Esophagus muscularis mucosa (tissue), 4 donors: Measurements from ENCODE around the gene PARVB. TPM values are rescaled to one million over a fixed set of nuclear protein-coding genes. Genes with fewer than 3 reads are reported as not detected.

Experiments used
- DNase-seq: peaks from one replicate; pipeline ENCODE4 v3.0.0-alpha.2; 2017; ENCODE audit errors: extremely low spot score
- H3K27ac ChIP-seq, 4 donors: fragments of 200-600 bp; sonication (generic); replicated peaks in 1 of 4; 1 replicate in 3 of 4; 2 replicates in 1 of 4; pipeline ENCODE4 v1.5.1; 2016 to 2019; ENCODE audit warnings: mild to moderate bottlenecking in 1 of 4
- H3K27me3 ChIP-seq, 4 donors: fragments of 200-600 bp; sonication (generic); one replicate each; pipeline versions ENCODE4 v1.5.1 to v1.6.0; 2016 to 2019
- H3K36me3 ChIP-seq, 4 donors: fragments of 200-600 bp; sonication (generic); one replicate each; pipeline ENCODE4 v1.5.1; 2016 to 2019
- H3K4me1 ChIP-seq, 4 donors: fragments of 200-600 bp; sonication (generic); one replicate each; pipeline ENCODE4 v1.5.1; 2016 to 2019
- H3K4me3 ChIP-seq, 4 donors: fragments of 200-600 bp; sonication (generic); 1 replicate in 2 of 4; 2 replicates in 2 of 4; pipeline ENCODE4 v1.5.1; 2016 to 2019; ENCODE audit warnings: mild to moderate bottlenecking in 4 of 4, moderate library complexity in 1 of 4
- H3K9me3 ChIP-seq, 4 donors: fragments of 200-600 bp; sonication (generic); 1 replicate in 3 of 4; 2 replicates in 1 of 4; pipeline ENCODE4 v1.5.1; 2016 to 2019
- CTCF ChIP-seq, 3 experiments: fragments of 200-600 bp in 2 of 3; fragments of 450-650 bp in 1 of 3; sonication (generic) in 2 of 3; IDR thresholded peaks; one replicate each; pipeline ENCODE4 v1.5.1; 2017 to 2019; ENCODE audit warnings: antibody characterized with exemption in 3 of 3, mild to moderate bottlenecking in 2 of 3, moderate library complexity in 1 of 3
- EP300 ChIP-seq: sonication (generic); formaldehyde crosslinking; IDR thresholded peaks from one replicate; pipeline ENCODE4 v1.6.1; 2017; ENCODE audit warnings: antibody characterized with exemption
- POLR2A ChIP-seq: fragments of 450-650 bp; IDR thresholded peaks from one replicate; pipeline ENCODE4 v1.6.1; 2017; ENCODE audit warnings: antibody characterized with exemption, moderate library complexity, mild to moderate bottlenecking, low read depth
- POLR2AphosphoS5 ChIP-seq, 2 donors: sonication (generic); formaldehyde crosslinking; IDR thresholded peaks; one replicate each; pipeline ENCODE4 v1.6.1; 2017; ENCODE audit warnings: antibody characterized with exemption in 2 of 2
- WGBS: methylation state at CpG from one replicate; pipeline ENCODE4 v1.1.5; 2018; 5-methylcytosine and 5-hydroxymethylcytosine counted together
- intact Hi-C: fragments of 100-400 bp; cut with DNase I; formaldehyde crosslinking; loops from one replicate; pipeline ENCODE4 v1.15.1; 2023
- total RNA-seq, 4 donors: library from RNA; depleted of rRNA; stranded (reverse); fragments of >200 nt; gene quantifications; one replicate each; pipeline versions ENCODE4 v1.1.0 to v1.2.1, GENCODE V29; 2016

Gene PARVB
- total RNA-seq, 4 donors from 2014 or later = 22.0 to 107 (median 45.5) TPM

GRCh38 chr22:44185237-44186120 is 161.4 kb downstream of the PARVB start:
- WGBS = 96% methylated on average over 13 of the region's 16 CpGs
- H3K27ac ChIP-seq = no peak overlapping the region
- H3K4me3 ChIP-seq = no peak overlapping the region
- no peak for DNase-seq
- H3K4me1 ChIP-seq = no peaks in the 10 kb centered on the region
- TF ChIP-seq POLR2AphosphoS5 (IDR thresholded peaks at IDR 0.05) (no peak), EP300 (no peak), CTCF (IDR thresholded peaks at IDR 0.05) (no peak), POLR2A (no peak)
- no peaks in the 10 kb centered on the region for H3K9me3 ChIP-seq
- intact Hi-C loops = no loop called here
- no peaks in the 10 kb centered on the region for H3K36me3 ChIP-seq
- H3K27me3 ChIP-seq = peaks cover 0 to 59% (median 0%) of the 10 kb centered on the region in 4 donors

GRCh38 chr22:44186121-44186510 is 162.0 kb downstream of the PARVB start:
- WGBS = 80% methylated on average over 5 of the region's 8 CpGs
- DNase-seq = no peak
- Histone ChIP-seq H3K27me3 (peaks cover 0 to 64% (median 0%) of the 10 kb centered on the region in 4 donors), H3K9me3 (no peaks in the 10 kb centered on the region), H3K36me3 (no peaks in the 10 kb centered on the region), H3K4me3 (no peak overlapping the region), H3K4me1 (no peaks in the 10 kb centered on the region), H3K27ac (no peak overlapping the region)
- intact Hi-C loops = no loop called here
- TF ChIP-seq POLR2AphosphoS5 (IDR thresholded peaks at IDR 0.05) (no peak), POLR2A (no peak), EP300 (no peak), CTCF (IDR thresholded peaks at IDR 0.05) (no peak)

- intact Hi-C loops = no loop called here
- no peak for DNase-seq
- WGBS = 88% methylated on average over 3 of the region's 4 CpGs
Measured at GRCh38 chr22:44186737-44187136, 162.6 kb downstream of the PARVB start.

GRCh38 chr22:44187652-44188230 is 163.6 kb downstream of the PARVB start:
- Histone ChIP-seq H3K27ac (no peak overlapping the region), H3K27me3 (peaks cover 0 to 60% (median 0%) of the 10 kb centered on the region in 4 donors), H3K9me3 (no peaks in the 10 kb centered on the region), H3K36me3 (no peaks in the 10 kb centered on the region), H3K4me1 (no peaks in the 10 kb centered on the region), H3K4me3 (no peak overlapping the region)
- TF ChIP-seq CTCF (IDR thresholded peaks at IDR 0.05) (no peak), POLR2AphosphoS5 (IDR thresholded peaks at IDR 0.05) (no peak), POLR2A (no peak), EP300 (no peak)
- no peak for DNase-seq
- 98% methylated on average over 8 of the region's 12 CpGs for WGBS
- intact Hi-C loops = no loop called here

More at GRCh38 chr22:44186737-44187136, 162.6 kb downstream of the PARVB start:
- Histone ChIP-seq H3K27me3 (peaks cover 0 to 60% (median 0%) of the 10 kb centered on the region in 4 donors), H3K4me1 (no peaks in the 10 kb centered on the region), H3K4me3 (no peak overlapping the region), H3K9me3 (no peaks in the 10 kb centered on the region), H3K27ac (no peak overlapping the region), H3K36me3 (no peaks in the 10 kb centered on the region)
- TF ChIP-seq POLR2A (no peak), CTCF (IDR thresholded peaks at IDR 0.05) (no peak), EP300 (no peak), POLR2AphosphoS5 (IDR thresholded peaks at IDR 0.05) (no peak)
